CD4-positive, alpha-beta T cell treated with Interleukin-17A for 1 hour (primary cell): ENCODE results near the gene PATJ.
"Not testable (repeated sequence)": the region's sequence is repeated elsewhere in the genome, so short reads cannot be mapped to it uniquely, and the experiment has no call there.

Experiments
- DNase-seq: peaks from one replicate; pipeline ENCODE4 v3.0.0-alpha.2; 2020

The PATJ gene

DNA sequence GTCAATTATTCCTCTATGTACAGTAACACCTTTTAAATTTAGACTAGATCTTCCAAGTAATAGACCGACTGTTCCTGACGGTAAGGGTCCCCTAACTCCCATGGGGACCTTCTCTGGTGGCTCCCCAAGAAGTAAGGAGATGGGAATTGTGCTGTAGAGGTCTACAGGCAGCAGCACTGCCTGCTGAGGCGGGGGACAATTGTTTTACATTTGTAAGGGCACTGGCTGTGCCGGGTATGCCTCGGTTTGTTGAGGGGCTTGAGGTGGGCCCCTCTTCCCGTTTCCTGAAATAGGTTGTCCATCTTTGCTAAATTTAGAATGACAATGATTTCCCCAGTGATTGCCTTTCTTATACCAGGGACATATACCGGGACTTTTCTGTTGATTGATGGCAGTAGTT is 439.3 kb downstream of the PATJ start:
- no peak for DNase-seq

DNA sequence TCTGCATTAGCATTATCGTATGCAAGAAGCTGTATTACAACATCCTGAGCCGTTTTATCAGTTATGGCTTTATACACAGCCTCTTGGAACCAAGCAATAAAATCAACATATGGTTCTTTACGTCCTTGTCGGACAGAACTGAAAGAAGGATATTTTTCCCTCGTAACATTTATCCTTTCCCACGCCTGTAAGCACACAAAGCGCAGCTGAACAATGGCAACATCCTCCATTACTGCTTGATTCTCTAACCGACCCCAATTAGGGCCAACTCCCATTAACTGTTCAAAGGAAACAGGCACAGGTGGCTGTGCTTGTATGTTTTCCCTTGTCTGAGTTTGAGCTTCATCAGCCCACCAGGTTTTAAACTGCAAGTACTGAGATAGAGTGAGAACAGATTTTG is 439.9 kb downstream of the PATJ start:
- not testable (repeated sequence) for DNase-seq

DNA sequence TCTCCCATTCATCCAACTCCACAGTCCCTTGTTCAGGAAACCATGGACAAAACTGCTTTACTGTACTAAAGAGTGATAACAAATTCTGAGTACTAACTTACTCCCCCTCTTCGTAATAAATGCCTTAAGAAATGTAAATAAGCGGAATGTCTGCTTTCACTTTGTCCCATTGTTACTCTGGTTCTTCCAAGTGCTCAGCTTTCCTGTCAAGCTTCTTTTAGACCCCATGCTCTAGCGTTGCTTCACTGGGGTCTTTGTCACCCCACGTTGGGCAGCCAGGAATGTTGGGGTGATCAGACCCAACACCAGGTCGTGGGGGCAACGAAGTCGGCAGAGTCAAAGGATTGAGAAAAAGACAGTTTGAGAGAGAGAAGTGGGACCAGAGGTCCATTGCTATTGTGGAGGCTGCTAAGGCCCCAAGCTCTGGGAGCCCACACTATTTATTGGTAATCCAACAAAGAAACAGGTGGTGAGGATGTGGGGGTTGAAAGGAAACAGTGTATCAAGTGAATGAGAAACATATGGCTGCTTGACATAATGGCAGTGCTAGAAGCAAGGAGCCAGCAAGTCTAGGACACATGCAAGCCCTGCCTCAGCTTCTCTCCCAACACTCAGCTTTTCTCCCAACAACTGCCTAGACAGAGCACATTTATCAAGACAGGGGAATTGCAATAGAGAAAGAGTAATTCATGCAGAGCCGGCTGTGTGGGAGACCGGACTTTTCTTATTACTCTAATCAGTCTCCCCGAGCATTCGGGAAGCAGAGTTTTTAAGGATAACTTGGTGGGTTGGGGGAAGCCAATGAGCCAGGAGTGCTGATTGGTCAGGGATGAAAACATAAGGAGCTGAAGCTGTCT is 441.1 kb downstream of the PATJ start:
- DNase-seq = not testable (repeated sequence)

GRCh38 chr1:62184336-62184735 is 442.1 kb downstream of the PATJ start:
- DNase-seq = no peak

- not testable (repeated sequence) for DNase-seq
Observed at GRCh38 chr1:62185233-62185632, 443.0 kb downstream of the PATJ start.

GRCh38 chr1:62185677-62186076 is 443.4 kb downstream of the PATJ start:
- DNase-seq = no peak

DNA sequence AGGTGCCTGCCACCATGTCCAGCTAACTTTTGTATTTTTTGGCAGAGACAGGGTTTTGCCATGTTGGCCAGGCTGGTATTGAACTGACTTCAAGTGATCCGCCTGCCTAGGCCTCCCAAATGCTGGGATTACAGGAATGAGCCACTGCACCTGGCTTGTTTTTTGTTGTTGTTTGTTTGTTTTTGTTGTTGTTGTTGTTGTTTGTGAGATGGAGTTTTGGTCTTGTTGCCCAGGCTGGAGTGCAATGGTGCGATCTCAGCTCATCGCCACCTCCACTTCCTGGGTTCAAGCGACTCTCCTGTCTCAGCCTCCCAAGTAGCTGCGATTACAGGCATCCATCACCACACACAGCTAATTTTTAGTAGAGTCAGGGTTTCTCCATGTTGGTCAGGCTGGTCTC is 445.3 kb downstream of the PATJ start:
- no peak for DNase-seq

DNA sequence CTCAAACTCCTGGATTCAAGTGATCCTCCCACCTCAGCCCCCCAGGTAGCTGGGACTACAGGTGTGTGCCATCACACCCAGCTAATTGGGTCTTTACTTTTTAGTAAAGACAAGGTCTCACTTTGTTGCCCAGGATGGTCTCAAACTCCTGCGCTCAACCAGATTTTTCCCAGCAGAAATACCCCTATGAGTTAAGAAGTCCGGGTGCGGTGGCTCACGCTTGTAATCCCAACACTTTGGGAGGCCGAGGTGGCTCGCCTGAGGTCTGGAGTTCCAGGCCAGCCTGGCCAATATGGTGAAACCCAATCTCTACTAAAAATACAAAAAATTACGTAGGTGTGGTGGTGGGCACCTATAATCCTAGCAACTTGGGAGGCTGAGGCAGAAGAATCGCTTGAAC is 445.8 kb downstream of the PATJ start:
- DNase-seq = no peak

DNA sequence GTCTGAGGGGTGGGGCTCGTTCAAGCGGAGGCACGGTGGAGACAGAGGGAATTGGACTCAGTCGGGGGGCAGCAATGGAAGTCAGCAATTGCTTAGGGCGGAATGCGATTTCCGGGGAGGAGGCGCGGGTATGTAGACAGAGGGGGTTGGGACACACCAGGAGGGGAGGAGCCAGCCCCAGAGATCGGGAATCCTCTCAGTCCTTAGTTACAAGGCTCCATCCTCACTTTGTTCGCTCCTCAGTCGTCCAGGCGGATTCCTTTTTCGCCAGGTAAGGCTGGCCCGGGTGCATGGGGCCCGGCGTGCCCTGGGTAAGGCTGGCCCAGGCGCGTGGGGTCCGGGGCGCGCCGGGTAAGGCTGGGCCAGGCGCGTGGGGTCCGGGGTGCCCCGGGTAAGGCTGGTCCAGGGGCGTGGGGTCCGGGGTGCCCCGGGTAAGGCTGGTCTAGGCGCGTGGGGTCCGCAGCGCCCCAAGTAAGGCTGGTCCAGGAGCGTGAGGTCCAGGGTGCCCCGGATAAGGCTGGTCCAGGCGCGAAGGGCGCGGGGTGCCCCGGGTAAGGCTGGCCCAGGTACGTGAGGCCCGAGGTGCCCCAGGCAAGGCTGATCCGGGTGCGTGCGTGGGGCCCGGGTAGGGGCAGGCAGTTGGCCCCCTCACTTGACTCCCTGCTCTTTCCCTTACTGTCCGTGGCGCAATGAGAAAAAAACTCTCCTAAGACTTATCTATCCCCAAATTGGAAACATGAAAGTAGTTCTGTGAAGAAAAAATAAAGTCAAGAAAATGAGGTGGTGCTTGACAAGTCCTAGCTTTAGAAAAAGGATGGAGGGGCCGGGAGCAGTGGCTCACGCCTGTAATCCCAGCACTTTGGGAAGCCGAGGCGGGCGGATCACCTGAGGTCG is 452.6 kb downstream of the PATJ start, which contains the start of gene L1TD1:
Gene L1TD1 (plus strand): TSS at position 199 of the 894 bp plus-strand sequence. CDS start 11,780 bp downstream, outside the sequence.
- DNase-seq = no peak

- DNase-seq = no peak
Observed at GRCh38 chr1:62196086-62196690, 453.9 kb downstream of the PATJ start.

GRCh38 chr1:62198069-62198780 is 455.9 kb downstream of the PATJ start:
- DNase-seq = no peak

DNA sequence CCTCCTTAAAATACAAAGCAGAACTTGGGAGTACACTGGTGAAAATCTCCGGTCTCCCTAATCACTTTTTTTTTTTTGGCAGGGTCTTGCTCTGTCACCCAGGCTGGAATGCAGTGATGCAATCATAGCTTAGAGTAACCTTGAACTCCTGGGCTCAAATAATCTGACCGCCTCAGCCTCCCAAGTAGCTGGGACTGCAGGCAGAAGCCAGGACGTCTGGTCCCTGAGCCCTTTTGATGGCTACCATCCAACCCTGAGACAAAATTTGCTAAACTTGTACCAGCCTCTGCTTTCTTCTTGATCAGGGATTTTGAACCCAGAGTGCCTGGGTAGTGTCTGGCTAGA is 456.5 kb downstream of the PATJ start:
- no peak for DNase-seq

DNA sequence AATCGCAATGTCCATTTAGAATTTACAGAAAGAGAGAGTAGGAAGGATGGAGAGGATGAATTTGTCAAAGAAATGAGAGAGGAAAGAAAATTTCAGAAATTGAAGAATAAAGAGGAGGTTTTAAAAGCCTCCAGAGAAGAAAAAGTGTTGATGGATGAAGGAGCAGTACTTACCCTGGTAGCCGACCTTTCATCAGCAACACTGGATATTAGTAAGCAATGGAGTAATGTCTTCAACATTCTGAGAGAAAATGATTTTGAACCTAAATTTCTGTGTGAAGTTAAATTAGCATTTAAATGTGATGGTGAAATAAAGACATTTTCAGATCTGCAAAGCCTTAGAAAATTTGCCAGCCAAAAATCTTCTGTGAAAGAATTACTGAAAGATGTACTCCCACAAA is 464.9 kb downstream of the PATJ start:
- no peak for DNase-seq

GRCh38 chr1:62208087-62208486 is 465.8 kb downstream of the PATJ start:
- DNase-seq = no peak

DNA sequence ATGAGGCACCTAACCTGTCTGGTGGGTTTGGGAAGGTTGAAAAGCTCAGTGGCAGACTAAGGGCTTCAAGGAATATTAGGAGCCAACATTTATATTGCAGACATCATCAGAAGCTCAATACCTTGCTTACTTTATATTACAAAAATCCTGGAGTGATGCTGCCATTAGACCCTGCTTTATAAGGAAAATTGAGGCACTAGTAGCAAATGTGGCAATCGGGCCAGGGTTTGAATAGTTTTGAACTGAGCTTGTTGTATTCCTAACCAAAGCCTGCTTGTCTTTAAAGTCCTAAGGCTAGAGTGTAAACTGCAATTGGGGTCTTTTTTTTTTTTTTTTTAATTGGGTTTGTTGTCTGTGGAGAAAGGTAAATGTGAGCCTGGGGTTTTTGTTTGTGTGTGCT is 466.7 kb downstream of the PATJ start:
- DNase-seq = no peak

DNA sequence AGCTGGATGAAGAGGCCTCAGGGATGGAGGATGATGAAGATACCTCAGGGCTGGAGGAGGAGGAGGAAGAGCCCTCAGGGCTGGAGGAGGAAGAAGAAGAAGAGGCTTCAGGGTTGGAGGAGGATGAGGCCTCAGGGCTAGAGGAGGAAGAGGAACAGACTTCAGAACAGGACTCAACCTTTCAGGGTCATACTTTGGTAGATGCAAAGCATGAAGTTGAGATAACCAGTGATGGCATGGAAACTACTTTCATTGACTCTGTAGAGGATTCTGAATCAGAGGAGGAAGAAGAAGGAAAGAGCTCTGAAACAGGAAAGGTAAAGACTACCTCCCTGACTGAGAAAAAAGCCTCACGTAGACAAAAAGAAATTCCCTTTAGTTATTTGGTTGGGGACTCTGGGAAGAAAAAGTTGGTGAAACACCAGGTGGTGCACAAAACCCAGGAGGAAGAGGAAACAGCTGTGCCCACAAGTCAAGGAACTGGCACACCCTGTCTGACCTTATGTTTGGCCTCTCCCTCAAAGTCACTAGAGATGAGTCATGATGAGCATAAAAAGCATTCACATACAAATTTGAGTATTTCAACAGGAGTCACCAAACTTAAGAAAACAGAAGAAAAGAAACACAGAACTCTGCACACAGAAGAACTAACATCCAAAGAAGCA is 467.8 kb downstream of the PATJ start:
- no peak for DNase-seq

GRCh38 chr1:62210960-62211359 is 468.7 kb downstream of the PATJ start:
- no peak for DNase-seq

- DNase-seq = no peak
Observed at GRCh38 chr1:62212411-62212810, 470.1 kb downstream of the PATJ start.

- DNase-seq = no peak
Observed at GRCh38 chr1:62213075-62213914, 471.0 kb downstream of the PATJ start.

GRCh38 chr1:62218604-62219003 is 476.3 kb downstream of the PATJ start:
- no peak for DNase-seq

DNA sequence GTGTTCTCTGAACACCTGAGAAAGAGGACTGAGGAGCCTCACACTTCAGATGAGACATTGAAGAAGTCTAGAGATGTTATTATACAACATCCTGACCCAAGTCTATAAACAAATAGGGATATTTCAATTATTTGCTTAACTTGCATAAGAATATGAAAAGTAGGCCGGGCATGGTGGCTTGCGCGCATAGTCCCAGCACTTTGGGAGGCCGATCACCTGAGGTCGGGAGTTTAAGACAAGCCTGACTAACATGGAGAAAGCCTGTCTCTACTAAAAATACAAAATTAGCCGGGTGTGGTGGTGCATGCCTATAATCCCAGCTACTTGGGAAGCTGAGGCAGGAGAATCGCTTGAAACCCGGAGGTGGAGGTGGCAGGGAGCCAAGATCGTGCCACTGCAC is 478.2 kb downstream of the PATJ start:
- DNase-seq = not testable (repeated sequence)
